ENCODE results near the gene SFXN2. TPM values are rescaled to one million over a fixed set of nuclear protein-coding genes. Genes with fewer than 3 reads are reported as not detected.
A peak's percentile ranks its signal among the peaks of the same experiment; 100 is the strongest.

SFXN2 gene
- total RNA-seq, 1 donor from 2014 or later = 1.6 TPM

- peak overlapping the region; percentile 74 for H3K4me3 ChIP-seq
- intact Hi-C loops (cut with micrococcal nuclease) = no loop called here
- H3K36me3 ChIP-seq = no peaks in the 10 kb centered on the region
- H3K27ac ChIP-seq (replicated peaks) = peak overlapping the region; percentile 99
- no peak for TF ChIP-seq CTCF (IDR thresholded peaks at IDR 0.05; ENCODE audit: borderline replicate concordance)
- H3K9me3 ChIP-seq (replicated peaks) = no peaks in the 10 kb centered on the region
- no peak for DNase-seq
- H3K4me1 ChIP-seq = peaks cover 100% of the 10 kb centered on the region
- no peaks in the 10 kb centered on the region for H3K27me3 ChIP-seq (ENCODE audit: low read depth)
These were observed 63.4 kb downstream of the SFXN2 start for GRCh38 chr10:102777711-102778453.

- intact Hi-C loops (cut with micrococcal nuclease) = no loop called here
- Histone ChIP-seq H3K27me3 (ENCODE audit: low read depth) (no peaks in the 10 kb centered on the region), H3K36me3 (no peaks in the 10 kb centered on the region), H3K4me3 (peak overlapping the region; percentile 74), H3K27ac (replicated peaks) (peak overlapping the region; percentile 99), H3K9me3 (replicated peaks) (no peaks in the 10 kb centered on the region), H3K4me1 (peaks cover 100% of the 10 kb centered on the region)
- TF ChIP-seq CTCF (IDR thresholded peaks at IDR 0.05; ENCODE audit: borderline replicate concordance) = no peak
- DNase-seq = no peak
These were observed 64.3 kb downstream of the SFXN2 start for GRCh38 chr10:102778781-102779180.

- peaks cover 100% of the 10 kb centered on the region for H3K4me1 ChIP-seq
- peak overlapping the region; percentile 74 for H3K4me3 ChIP-seq
- intact Hi-C loops (cut with micrococcal nuclease) = no loop called here
- H3K27ac ChIP-seq (replicated peaks) = peak overlapping the region; percentile 99
- no peaks in the 10 kb centered on the region for H3K9me3 ChIP-seq (replicated peaks)
- no peaks in the 10 kb centered on the region for H3K36me3 ChIP-seq
- DNase-seq = no peak
- no peak for TF ChIP-seq CTCF (IDR thresholded peaks at IDR 0.05; ENCODE audit: borderline replicate concordance)
- no peaks in the 10 kb centered on the region for H3K27me3 ChIP-seq (ENCODE audit: low read depth)
These were observed 65.5 kb downstream of the SFXN2 start for GRCh38 chr10:102779680-102780526.

GRCh38 chr10:102780527-102780808 lies 66.0 kb downstream of the SFXN2 start:
- H3K27me3 ChIP-seq (ENCODE audit: low read depth) = no peaks in the 10 kb centered on the region

More at GRCh38 chr10:102780527-102780808, 66.0 kb downstream of the SFXN2 start:
- DNase-seq = no peak
- TF ChIP-seq CTCF (IDR thresholded peaks at IDR 0.05; ENCODE audit: borderline replicate concordance) = no peak
- Histone ChIP-seq H3K9me3 (replicated peaks) (no peaks in the 10 kb centered on the region), H3K27ac (replicated peaks) (peak overlapping the region; percentile 99), H3K36me3 (no peaks in the 10 kb centered on the region), H3K4me1 (peaks cover 100% of the 10 kb centered on the region), H3K4me3 (peak overlapping the region; percentile 47)
- intact Hi-C loops (cut with micrococcal nuclease) = no loop called here

All from left ventricle myocardium inferior (tissue), 1 donor.